ENCODE data around the gene NAT10. TPM values are rescaled to one million over a fixed set of nuclear protein-coding genes. Genes with fewer than 3 reads are reported as not detected.

Gene NAT10
- total RNA-seq, 1 donor = 20.6 TPM

DNA sequence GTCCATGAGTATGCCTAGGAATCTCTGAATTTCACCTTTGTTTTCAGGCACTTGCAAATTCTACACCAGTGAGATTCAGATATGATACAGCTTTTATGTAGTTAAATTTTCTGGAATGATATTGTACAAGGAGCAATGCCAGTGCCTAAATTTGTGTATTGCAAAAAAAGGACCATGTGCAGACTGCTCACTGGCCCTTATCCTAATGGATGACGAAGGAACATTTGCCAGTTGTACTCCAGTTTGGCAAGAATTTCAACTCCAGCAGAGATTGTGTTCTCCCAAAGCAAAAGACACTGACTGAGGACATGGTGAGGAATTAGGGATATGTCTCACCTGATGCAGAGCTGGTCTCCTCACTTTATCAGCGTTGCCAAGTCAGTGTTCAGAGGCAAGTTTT, 8.6 kb downstream of the NAT10 start:
- Histone ChIP-seq H3K27ac (ENCODE audit: low read depth, low read length) (no peak overlapping the region), H3K4me2 (ENCODE audit: insufficient read depth, low read length) (no peak overlapping the region), H3K9me3 (ENCODE audit: low read depth, low read length) (no peaks in the 10 kb centered on the region), H3K36me3 (ENCODE audit: insufficient read depth, low read length) (peaks cover 86% of the 10 kb centered on the region), H3K4me1 (ENCODE audit: insufficient read depth, low read length) (no peaks in the 10 kb centered on the region), H4K20me1 (ENCODE audit: insufficient read depth, low read length) (no peaks in the 10 kb centered on the region), H3K27me3 (ENCODE audit: insufficient read depth, low read length) (no peaks in the 10 kb centered on the region), H3K79me2 (ENCODE audit: insufficient read depth, low read length) (peaks cover 18% of the 10 kb centered on the region), H3K4me3 (ENCODE audit: insufficient read depth, low read length) (no peak overlapping the region), H2AFZ (ENCODE audit: low read length) (no peak overlapping the region)
- DNase-seq (ENCODE audit: insufficient read length, low spot score, missing footprints) = no peak
- TF ChIP-seq, protein P1, sequence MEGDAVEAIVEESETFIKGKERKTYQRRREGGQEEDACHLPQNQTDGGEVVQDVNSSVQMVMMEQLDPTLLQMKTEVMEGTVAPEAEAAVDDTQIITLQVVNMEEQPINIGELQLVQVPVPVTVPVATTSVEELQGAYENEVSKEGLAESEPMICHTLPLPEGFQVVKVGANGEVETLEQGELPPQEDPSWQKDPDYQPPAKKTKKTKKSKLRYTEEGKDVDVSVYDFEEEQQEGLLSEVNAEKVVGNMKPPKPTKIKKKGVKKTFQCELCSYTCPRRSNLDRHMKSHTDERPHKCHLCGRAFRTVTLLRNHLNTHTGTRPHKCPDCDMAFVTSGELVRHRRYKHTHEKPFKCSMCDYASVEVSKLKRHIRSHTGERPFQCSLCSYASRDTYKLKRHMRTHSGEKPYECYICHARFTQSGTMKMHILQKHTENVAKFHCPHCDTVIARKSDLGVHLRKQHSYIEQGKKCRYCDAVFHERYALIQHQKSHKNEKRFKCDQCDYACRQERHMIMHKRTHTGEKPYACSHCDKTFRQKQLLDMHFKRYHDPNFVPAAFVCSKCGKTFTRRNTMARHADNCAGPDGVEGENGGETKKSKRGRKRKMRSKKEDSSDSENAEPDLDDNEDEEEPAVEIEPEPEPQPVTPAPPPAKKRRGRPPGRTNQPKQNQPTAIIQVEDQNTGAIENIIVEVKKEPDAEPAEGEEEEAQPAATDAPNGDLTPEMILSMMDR (IDR thresholded peaks at IDR 0.05; ENCODE audit: extremely low read depth, low read depth, low read length) = no peak

DNA sequence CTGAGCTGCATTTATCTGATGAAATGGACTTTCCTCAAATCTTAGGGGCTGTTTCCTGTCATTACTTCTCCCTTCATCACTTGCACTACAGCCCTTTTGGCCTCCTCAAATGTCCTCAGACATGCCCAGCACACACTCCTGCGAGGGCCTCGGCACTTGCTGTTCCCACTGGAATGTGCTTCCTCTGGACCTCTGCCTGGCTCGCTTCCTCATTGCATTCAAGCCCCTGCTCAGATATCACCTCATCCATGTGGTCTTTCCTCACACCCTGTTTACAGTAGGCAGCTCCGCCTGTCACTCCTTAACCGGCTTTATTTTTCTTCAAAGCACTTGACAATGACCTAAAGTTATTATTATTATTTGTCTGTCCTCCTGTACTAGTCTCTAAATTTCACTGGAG, 9.0 kb downstream of the NAT10 start:
- TF ChIP-seq, protein P1 (IDR thresholded peaks at IDR 0.05; ENCODE audit: extremely low read depth, low read depth, low read length) = no peak
- H4K20me1 ChIP-seq (ENCODE audit: insufficient read depth, low read length) = no peaks in the 10 kb centered on the region
- no peak overlapping the region for H3K27ac ChIP-seq (ENCODE audit: low read depth, low read length)
- H3K4me3 ChIP-seq (ENCODE audit: insufficient read depth, low read length) = no peak overlapping the region
- H3K36me3 ChIP-seq (ENCODE audit: insufficient read depth, low read length) = peaks cover 86% of the 10 kb centered on the region
- H3K27me3 ChIP-seq (ENCODE audit: insufficient read depth, low read length) = no peaks in the 10 kb centered on the region
- H2AFZ ChIP-seq (ENCODE audit: low read length) = no peak overlapping the region
- no peak for DNase-seq (ENCODE audit: insufficient read length, low spot score, missing footprints)
- no peaks in the 10 kb centered on the region for H3K9me3 ChIP-seq (ENCODE audit: low read depth, low read length)
- peaks cover 14% of the 10 kb centered on the region for H3K79me2 ChIP-seq (ENCODE audit: insufficient read depth, low read length)
- no peak overlapping the region for H3K4me2 ChIP-seq (ENCODE audit: insufficient read depth, low read length)
- H3K4me1 ChIP-seq (ENCODE audit: insufficient read depth, low read length) = no peaks in the 10 kb centered on the region

DNA sequence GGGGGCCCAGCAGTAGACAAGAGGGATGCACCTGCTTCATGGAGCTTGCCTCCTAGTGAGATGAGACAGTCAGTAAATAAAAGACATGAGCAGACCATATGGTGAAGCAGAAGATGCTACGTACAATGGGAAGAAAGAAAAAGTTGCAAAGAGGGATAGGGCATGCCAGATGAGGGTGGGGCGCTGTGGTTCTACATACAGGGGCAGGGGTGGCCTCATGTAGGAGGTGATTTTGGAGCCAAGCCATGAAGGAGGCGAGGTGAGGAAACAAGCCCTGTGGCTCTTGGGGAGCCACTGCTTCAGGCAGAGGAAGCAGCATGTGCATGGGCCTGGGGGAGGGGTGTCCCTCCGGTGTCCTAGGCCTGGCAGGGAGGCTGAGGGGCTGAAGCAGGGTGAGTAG, 15.2 kb downstream of the NAT10 start:
- no peaks in the 10 kb centered on the region for H4K20me1 ChIP-seq (ENCODE audit: insufficient read depth, low read length)
- H3K4me2 ChIP-seq (ENCODE audit: insufficient read depth, low read length) = no peak overlapping the region
- H3K27ac ChIP-seq (ENCODE audit: low read depth, low read length) = no peak overlapping the region
- H3K36me3 ChIP-seq (ENCODE audit: insufficient read depth, low read length) = peaks cover 85% of the 10 kb centered on the region
- H3K27me3 ChIP-seq (ENCODE audit: insufficient read depth, low read length) = no peaks in the 10 kb centered on the region
- H2AFZ ChIP-seq (ENCODE audit: low read length) = no peak overlapping the region
- TF ChIP-seq, protein P1 (IDR thresholded peaks at IDR 0.05; ENCODE audit: extremely low read depth, low read depth, low read length) = no peak
- no peaks in the 10 kb centered on the region for H3K4me1 ChIP-seq (ENCODE audit: insufficient read depth, low read length)
- H3K79me2 ChIP-seq (ENCODE audit: insufficient read depth, low read length) = peaks cover 1% of the 10 kb centered on the region
- H3K9me3 ChIP-seq (ENCODE audit: low read depth, low read length) = no peaks in the 10 kb centered on the region
- no peak for DNase-seq (ENCODE audit: insufficient read length, low spot score, missing footprints)
- H3K4me3 ChIP-seq (ENCODE audit: insufficient read depth, low read length) = no peak overlapping the region

DNA sequence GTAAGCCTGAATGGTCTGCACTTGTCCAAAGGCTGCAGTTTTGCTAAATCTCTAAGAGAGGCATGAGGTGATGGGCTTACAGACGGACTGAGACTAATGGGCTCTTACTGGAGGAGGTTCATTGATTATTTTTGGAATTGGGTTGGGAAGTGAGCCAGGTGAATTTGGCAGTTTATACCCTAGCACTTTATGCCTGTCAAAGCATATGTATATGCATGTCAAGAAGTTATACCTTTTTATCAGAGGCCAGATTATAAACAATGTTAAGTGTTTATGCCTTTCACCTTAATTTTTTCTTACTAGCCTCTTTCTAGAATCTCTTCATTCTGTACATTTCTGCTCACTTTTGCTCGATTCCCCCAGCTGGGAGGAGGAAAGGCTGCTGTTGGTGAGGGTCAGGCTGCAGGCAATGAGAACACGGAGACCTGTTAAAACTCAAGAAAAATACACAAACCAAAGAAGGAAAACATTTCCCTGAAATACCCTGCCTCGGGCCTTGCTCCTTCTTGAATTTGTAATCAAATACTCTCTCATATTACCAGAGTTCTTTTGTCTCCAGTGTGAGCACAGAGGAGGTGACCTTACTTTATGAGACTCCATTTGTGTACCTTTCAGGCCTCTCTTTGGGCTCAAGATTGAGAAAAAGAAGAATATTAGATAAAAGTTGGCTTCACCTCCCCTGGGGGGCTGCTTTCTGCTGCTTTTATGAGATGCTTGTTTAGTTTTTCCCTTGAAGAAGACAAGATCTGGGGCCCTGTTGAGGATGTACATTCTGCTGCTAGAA, 19.6 kb downstream of the NAT10 start:
- H4K20me1 ChIP-seq (ENCODE audit: insufficient read depth, low read length) = no peaks in the 10 kb centered on the region
- H3K9me3 ChIP-seq (ENCODE audit: low read depth, low read length) = no peaks in the 10 kb centered on the region
- H3K79me2 ChIP-seq (ENCODE audit: insufficient read depth, low read length) = no peaks in the 10 kb centered on the region
- TF ChIP-seq, protein P1 (IDR thresholded peaks at IDR 0.05; ENCODE audit: extremely low read depth, low read depth, low read length) = no peak
- no peaks in the 10 kb centered on the region for H3K4me1 ChIP-seq (ENCODE audit: insufficient read depth, low read length)
- H3K27ac ChIP-seq (ENCODE audit: low read depth, low read length) = no peak overlapping the region
- no peaks in the 10 kb centered on the region for H3K27me3 ChIP-seq (ENCODE audit: insufficient read depth, low read length)
- H2AFZ ChIP-seq (ENCODE audit: low read length) = no peak overlapping the region
- H3K4me2 ChIP-seq (ENCODE audit: insufficient read depth, low read length) = no peak overlapping the region
- DNase-seq (ENCODE audit: insufficient read length, low spot score, missing footprints) = no peak
- H3K36me3 ChIP-seq (ENCODE audit: insufficient read depth, low read length) = peaks cover 83% of the 10 kb centered on the region
- H3K4me3 ChIP-seq (ENCODE audit: insufficient read depth, low read length) = no peak overlapping the region

All from osteoblast (primary cell).